K562 (cell line): ENCODE data around the gene TXNDC8. TPM values are rescaled to one million over a fixed set of nuclear protein-coding genes. Genes with fewer than 3 reads are reported as not detected.

Experiments
- CBFA2T2 ChIP-seq: fragments of 450-650 bp; conservative IDR thresholded peaks from 2 replicates; pipeline ENCODE4 v1.6.1; 2017; ENCODE audit warnings: mild to moderate bottlenecking
- CCNT2 ChIP-seq: IDR thresholded peaks from 2 replicates; pipeline ENCODE4 v1.6.1; 2011; ENCODE audit warnings: borderline replicate concordance, low read depth, mild to moderate bottlenecking, moderate library complexity, mixed read lengths, low read length; ENCODE audit not compliant: insufficient read length; ENCODE audit errors: extremely low read depth
- COPS2 ChIP-seq: fragments of 450-650 bp; conservative IDR thresholded peaks from 2 replicates; pipeline ENCODE4 v1.6.1; 2016; ENCODE audit warnings: mild to moderate bottlenecking, moderate library complexity
- CREB3 ChIP-seq: fragments of 450-650 bp; conservative IDR thresholded peaks from 2 replicates; pipeline ENCODE4 v1.6.1; 2016; ENCODE audit warnings: missing genetic modification characterization, low read depth, mild to moderate bottlenecking, missing compliant biosample characterization, moderate library complexity
- DDX20 ChIP-seq: fragments of 450-650 bp; IDR thresholded peaks from 2 replicates; pipeline ENCODE4 v1.6.1; 2016; ENCODE audit warnings: missing genetic modification characterization, low read depth, mild to moderate bottlenecking, missing compliant biosample characterization, moderate library complexity
- EP300 ChIP-seq: IDR thresholded peaks from 2 replicates; pipeline ENCODE4 v1.6.1; 2012; ENCODE audit warnings: low read length, improper control_type of control experiment
- ETV5 ChIP-seq: sonication (generic); formaldehyde crosslinking; IDR thresholded peaks from 2 replicates; pipeline ENCODE4 v1.4.0; 2020; ENCODE audit warnings: low read depth, mild to moderate bottlenecking, missing genetic modification reagents
- FIP1L1 ChIP-seq: fragments of 200-400 bp; formaldehyde crosslinking; IDR thresholded peaks from 2 replicates; pipeline ENCODE4 v1.6.1; 2018; ENCODE audit warnings: mild to moderate bottlenecking, low read depth, low read length; ENCODE audit not compliant: poor library complexity, severe bottlenecking
- HCFC1 ChIP-seq: IDR thresholded peaks from 2 replicates; pipeline ENCODE4 v1.6.1; 2012; ENCODE audit warnings: low read depth, low read length, improper control_type of control experiment
- HINFP ChIP-seq: fragments of 450-650 bp; conservative IDR thresholded peaks from 2 replicates; pipeline ENCODE4 v1.6.1; 2016; ENCODE audit warnings: missing genetic modification characterization, low read depth, mild to moderate bottlenecking, control low read depth, missing compliant biosample characterization
- HNRNPL ChIP-seq: fragments of 200-400 bp; formaldehyde crosslinking; IDR thresholded peaks from 2 replicates; pipeline ENCODE4 v1.6.1; 2017; ENCODE audit warnings: low read depth, mild to moderate bottlenecking, low read length
- KLF13 ChIP-seq: fragments of 450-650 bp; IDR thresholded peaks from 2 replicates; pipeline ENCODE4 v1.6.1; 2016; ENCODE audit warnings: missing genetic modification characterization, low read depth, mild to moderate bottlenecking, missing compliant biosample characterization, moderate library complexity, borderline replicate concordance
- MTA3 ChIP-seq: fragments of 450-650 bp; formaldehyde crosslinking; IDR thresholded peaks from 2 replicates; pipeline ENCODE4 v1.6.1; 2017; ENCODE audit warnings: mild to moderate bottlenecking, borderline replicate concordance
- NCOA4 ChIP-seq: fragments of 450-650 bp; IDR thresholded peaks from 2 replicates; pipeline ENCODE4 v1.6.1; 2018; ENCODE audit warnings: mild to moderate bottlenecking; ENCODE audit not compliant: partially characterized antibody
- OTX1 ChIP-seq: fragments of 450-650 bp; formaldehyde crosslinking; IDR thresholded peaks from 2 replicates; pipeline ENCODE4 v1.4.0; 2022; ENCODE audit warnings: mild to moderate bottlenecking
- PCBP2 ChIP-seq: fragments of 200-400 bp; formaldehyde crosslinking; IDR thresholded peaks from 2 replicates; pipeline ENCODE4 v1.6.1; 2018; ENCODE audit warnings: low read length, low read depth, mild to moderate bottlenecking, moderate library complexity; ENCODE audit not compliant: poor library complexity, severe bottlenecking
- RBM34 ChIP-seq: fragments of 200-400 bp; formaldehyde crosslinking; IDR thresholded peaks from 2 replicates; pipeline ENCODE4 v1.6.1; 2018; ENCODE audit warnings: low read length, borderline replicate concordance; ENCODE audit not compliant: insufficient read depth
- SIX5 ChIP-seq, 2 experiments: IDR thresholded peaks; 2 replicates each; pipeline ENCODE4 v1.6.1; 2011; ENCODE audit warnings: low read length in 2 of 2, borderline replicate concordance in 1 of 2, low read depth in 1 of 2, mild to moderate bottlenecking in 1 of 2, moderate library complexity in 1 of 2; ENCODE audit not compliant: insufficient read depth in 1 of 2
- SMAD1 ChIP-seq: fragments of 150-350 bp; IDR thresholded peaks from 2 replicates; pipeline ENCODE4 v1.6.1; 2014; ENCODE audit warnings: low read length, low read depth; ENCODE audit not compliant: partially characterized antibody
- SRSF1 ChIP-seq: fragments of 200-400 bp; formaldehyde crosslinking; IDR thresholded peaks from 2 replicates; pipeline ENCODE4 v1.6.1; 2017; ENCODE audit warnings: mild to moderate bottlenecking, low read depth, low read length, moderate library complexity
- TRIM25 ChIP-seq: fragments of 450-650 bp; IDR thresholded peaks from 2 replicates; pipeline ENCODE4 v1.7.0; 2016; ENCODE audit warnings: borderline replicate concordance
- ZNF699 ChIP-seq: fragments of 250-450 bp; sonication (Bioruptor Pico); IDR thresholded peaks from 2 replicates; pipeline ENCODE4 v1.8.0; 2021; ENCODE audit warnings: mild to moderate bottlenecking, moderate library complexity; ENCODE audit not compliant: insufficient replicate concordance
- ZNF77 ChIP-seq: fragments of 250-450 bp; sonication (Bioruptor Pico); IDR thresholded peaks from 2 replicates; pipeline ENCODE4 v1.5.0; 2020
- ZNF785 ChIP-seq: fragments of 250-450 bp; sonication (Bioruptor Pico); IDR thresholded peaks from 2 replicates; pipeline ENCODE4 v1.4.0; 2020; ENCODE audit warnings: mild to moderate bottlenecking
- polyA plus RNA-seq, 8 experiments: library from polyadenylated mRNA; depleted of rRNA in 4 of 8; stranded (reverse) in 5 of 8; unstranded in 3 of 8; fragments of >200 nt; fragmentation: Nextera tagmentation in 2 of 8; fragmentation: Illumina TruSeq in 1 of 8; extraction: Ambion mirVana in 2 of 8; extraction: Trizol in 1 of 8; gene quantifications; 2 replicates each; pipeline versions ENCODE4 v1.2.1 to v1.2.3, GENCODE V29; 2011 to 2014; ENCODE audit warnings: inconsistent platforms in 1 of 8, missing spikeins in 1 of 8
- total RNA-seq, 7 experiments: library from RNA; depleted of rRNA in 6 of 7; stranded (reverse); fragments of >200 nt in 6 of 7; fragmentation: Illumina TruSeq in 2 of 7; extraction: Trizol in 2 of 7; gene quantifications; 2 replicates each; pipeline versions ENCODE4 v1.2.1 to v1.2.3, GENCODE V29; 2011 to 2021; ENCODE audit warnings: low replicate concordance in 1 of 7

Gene TXNDC8
- total and polyA plus RNA-seq, 9 of the 15 experiments (the other 6 are each of a cell fraction or from before 2014, with no cell fraction given), result not detected

- TF ChIP-seq TRIM25 (no peak), RBM34 (no peak), FIP1L1 (no peak), MTA3 (peak; percentile 33), SRSF1 (no peak), PCBP2 (no peak), KLF13 (tag) (peak; percentile 56; the same call in 1 of the 2 replicates), ZNF77 (CRISPR knock-in tag) (no peak), HNRNPL (no peak), ETV5 (CRISPR knock-in tag) (peak; percentile 73; the same call in 1 of the 2 replicates), SIX5 (IDR thresholded peaks at IDR 0.05; ENCODE audit: borderline replicate concordance in 1 of 2, insufficient read depth in 1 of 2, low read depth in 1 of 2, low read length in 2 of 2) (no peak), ZNF699 (no peak), DDX20 (tag) (no peak), CREB3 (no peak), EP300 (peak; percentile 82), OTX1 (CRISPR knock-in tag) (no peak), COPS2 (no peak), ZNF785 (CRISPR knock-in tag) (no peak), SMAD1 (peak; percentile 19), HCFC1 (no peak; the same call in 1 of the 2 replicates), NCOA4 (no peak), CBFA2T2 (peak; percentile 22; the same call in 1 of the 2 replicates), CCNT2 (peak; percentile 88), HINFP (no peak)
Observed at GRCh38 chr9:110256380-110257096, 81.1 kb downstream of the TXNDC8 start, which contains the start of gene TXN (continued).
